ENCODE measurements around the gene TSPAN18.

The TSPAN18 gene

DNA sequence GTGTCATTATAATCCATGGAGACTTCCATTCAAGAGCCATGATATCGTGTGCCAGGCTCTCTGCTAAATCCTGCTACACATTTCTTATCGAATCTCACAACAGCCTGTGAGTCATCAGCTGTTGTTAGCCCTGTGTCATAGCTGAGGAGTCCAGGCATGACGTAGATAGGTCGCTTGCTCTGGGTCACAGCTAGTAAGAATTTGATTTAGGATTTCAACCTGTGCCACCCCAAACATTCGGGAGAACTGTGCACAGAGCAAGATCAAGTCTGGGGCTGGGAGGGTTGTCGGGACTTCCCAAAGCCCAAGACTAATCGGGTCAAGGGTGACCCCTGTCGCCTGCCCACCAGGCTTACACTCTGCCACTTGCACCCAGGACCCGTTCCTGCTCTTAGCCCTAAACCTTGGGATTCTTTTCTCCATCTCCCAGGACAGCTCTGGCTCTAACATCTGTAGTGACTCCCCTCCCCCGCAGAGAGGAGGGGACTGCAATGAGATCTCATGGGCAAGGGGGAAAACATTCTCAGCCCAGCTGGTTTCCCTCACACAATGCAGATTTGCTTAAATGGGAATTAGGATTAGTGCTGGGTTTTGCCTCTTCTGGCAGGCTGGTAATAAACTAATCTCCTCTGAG, 34.3 kb downstream of the TSPAN18 start:
- DNase-seq, result no peak

DNA sequence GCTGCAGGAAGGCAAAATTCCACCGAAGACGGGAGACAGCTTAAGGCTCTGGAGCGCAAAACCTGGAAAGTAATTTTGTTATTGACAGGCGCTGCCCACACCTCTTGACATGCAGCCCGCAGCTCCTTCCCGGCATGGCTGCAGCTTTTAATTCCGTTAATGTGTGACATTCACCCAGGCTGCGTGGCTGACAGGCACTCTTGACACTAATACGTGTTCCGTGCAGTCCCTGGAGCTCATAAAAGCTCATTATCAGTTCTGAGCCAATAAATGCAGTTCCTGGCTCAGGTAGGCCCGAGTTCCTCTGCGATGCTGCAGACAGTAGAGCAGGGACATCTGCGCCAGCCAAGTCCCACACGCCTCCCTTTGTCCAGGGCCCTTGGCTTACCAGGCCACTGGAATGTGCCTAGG, 34.8 kb downstream of the TSPAN18 start:
- no peak for DNase-seq

DNA sequence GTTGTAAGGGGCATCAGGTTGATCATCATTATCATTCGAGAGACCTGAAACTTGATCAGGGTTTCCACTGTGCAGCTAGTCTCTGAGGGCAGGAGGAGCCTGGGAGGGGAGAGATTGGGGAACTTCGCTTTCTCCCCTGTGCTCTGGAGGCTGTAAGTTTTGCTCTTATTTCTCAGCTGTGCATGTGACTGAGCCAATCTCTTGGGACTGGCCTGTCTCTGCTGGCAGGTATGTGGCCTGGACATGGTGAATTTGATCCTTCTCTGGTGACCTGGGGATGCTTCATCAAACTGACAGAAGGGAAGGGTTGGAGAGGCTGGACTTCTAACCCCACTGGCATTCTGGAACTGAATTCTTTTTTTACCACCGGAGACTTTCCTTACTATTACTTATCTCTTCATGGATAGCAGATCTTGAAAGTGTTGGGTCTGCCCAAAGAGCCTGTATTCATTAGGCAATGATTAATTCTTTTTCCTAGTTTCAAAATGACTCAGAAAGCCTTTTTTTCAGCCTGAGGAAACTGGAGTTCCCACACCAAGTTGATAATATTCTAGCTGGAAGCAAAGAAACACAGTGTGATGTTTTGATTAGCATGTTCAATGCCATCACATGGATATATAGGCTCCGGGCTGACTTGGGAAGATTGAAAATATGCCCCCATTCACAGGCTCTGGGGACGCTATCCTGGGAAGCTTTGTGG, 36.5 kb downstream of the TSPAN18 start:
- DNase-seq, result no peak

DNA sequence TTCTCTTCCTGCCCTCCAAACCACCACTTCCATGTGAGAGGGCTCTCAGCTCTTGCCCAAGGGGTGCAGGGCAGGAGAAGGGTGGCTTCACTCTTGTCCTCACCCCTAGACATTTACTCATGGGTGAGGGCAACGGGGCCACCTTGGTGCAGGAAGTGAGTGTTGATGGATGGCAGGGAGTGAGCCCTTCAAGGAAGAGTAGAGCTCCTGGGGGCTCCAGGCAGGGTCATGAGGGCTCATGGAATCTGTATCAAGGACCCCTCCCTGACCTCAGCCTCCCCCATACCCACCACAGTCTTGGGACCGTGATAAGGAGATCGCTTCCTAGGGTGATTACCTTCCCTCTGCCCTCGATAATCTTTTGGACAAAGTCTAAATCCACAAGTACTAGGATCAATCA, 37.8 kb downstream of the TSPAN18 start:
- DNase-seq, result no peak

DNA sequence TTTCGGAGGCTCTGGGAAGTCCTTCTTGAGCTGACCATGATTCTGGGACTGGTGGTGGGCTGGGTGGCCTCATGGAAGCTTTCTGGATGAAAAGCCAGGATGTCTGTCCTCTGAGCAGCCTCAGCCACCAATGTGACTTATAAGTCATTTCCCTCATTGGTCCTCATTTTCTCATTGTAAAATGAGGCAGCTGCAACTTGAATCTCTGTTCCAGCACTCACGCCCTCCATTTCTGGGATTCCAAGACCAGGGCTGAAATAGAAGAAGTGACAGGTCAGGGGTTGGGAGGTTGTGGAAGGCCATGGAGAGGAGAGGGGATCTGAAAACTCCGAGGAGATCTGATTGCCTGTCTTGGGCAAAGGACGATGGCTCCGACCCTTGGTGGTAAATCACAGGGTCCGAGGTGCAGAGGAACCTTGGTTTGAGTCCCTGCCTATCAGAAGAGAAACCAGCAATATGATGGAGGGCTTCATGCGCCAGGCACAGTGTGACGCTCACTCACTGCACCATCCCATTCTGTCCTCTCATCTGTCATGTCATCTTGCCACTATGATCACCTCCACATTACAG, 38.3 kb downstream of the TSPAN18 start:
- no peak for DNase-seq

DNA sequence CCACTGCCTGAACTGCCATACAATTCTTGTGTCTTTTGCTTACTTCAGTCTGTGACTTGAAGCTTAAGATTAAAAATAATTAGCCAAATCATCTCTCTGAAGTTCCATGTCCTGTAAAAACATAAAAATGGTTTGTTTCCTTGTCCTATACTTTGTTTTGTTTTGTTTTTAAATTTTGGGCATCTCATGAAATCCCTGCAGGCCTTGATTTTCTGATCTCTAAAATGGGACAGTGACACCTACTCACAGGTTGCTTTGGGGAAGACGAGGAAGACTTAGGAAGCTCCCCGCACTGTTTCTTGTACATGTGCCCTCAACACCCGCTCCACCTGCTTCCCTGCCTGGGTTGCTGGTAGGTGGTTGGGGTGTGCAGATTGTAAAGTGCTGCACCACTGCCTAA, 38.9 kb downstream of the TSPAN18 start:
- no peak for DNase-seq

DNA sequence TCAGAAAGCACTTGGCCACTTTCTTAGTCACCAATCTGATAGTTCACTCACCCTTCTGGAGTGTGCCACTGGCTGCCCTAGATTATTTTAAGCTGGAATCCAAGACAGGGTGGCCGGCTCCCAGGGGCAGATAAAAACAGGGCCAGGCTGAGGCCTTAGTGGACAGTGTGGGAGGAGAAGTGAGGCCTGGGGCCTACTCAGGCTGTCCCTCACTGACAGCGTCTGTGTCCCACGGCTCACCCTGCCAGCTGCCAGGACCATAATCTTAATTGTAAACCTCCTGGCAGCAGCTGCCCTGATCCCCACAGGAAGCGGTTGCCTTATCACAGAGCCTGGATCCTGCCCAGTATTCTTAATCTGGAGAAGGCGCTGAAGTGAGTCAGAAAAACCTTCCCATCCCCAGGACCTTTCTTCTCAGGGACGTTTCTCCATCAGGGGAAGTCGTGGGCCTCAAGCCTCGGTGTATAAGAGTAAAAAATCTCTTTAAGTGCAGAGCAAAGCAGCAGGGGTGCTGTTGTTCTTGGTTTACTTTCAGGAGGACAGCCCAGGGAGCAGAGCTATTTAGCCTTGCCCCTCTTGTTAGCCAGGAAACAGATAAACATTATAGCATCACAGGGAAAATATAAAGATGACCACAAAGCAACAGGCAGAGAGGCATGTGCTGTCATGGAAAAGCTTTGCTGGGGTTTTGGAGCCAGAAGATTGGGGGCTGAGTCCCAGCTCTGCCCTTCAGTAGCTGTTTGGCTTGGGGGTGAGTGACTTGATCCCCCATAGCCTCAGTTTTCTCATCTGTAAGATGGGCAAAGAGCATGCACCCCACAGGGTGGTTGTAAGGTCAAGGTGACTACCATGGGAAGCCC, 39.6 kb downstream of the TSPAN18 start:
- DNase-seq, result no peak

DNA sequence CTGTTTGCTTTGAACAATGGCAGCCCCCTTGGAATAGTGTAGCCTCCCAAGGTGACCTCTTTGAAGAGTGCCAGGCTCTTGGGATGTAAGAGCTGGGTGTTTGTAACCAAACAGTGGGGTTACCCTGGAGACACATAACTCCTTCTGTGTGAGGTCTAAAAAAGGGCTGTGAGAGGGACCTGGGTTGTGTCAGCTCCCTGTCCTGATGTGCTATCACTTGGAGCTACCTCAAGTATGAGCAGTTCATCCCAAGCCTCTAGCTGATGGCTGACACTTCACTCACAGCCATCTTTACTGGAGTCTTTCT, 40.2 kb downstream of the TSPAN18 start:
- no peak for DNase-seq

DNA sequence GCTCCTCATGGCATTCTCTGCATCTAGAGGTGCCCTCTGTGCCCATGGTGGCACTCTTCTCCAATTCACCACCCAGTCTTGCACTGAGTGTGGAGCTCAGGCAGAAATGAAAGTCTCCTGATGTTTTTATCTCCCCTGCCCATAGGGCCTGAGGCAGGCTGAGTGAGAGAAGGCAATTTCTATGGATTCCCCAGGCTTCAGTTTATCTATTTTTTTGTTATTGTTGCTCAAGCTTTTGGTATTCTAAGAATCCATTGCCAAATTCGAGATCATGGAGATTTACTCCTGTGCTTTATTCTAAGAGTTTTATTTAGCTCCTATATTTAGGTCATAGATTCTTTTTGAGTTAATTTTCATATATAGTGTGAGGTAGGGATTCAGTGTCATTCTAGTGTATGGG, 40.7 kb downstream of the TSPAN18 start:
- DNase-seq, result no peak

DNA sequence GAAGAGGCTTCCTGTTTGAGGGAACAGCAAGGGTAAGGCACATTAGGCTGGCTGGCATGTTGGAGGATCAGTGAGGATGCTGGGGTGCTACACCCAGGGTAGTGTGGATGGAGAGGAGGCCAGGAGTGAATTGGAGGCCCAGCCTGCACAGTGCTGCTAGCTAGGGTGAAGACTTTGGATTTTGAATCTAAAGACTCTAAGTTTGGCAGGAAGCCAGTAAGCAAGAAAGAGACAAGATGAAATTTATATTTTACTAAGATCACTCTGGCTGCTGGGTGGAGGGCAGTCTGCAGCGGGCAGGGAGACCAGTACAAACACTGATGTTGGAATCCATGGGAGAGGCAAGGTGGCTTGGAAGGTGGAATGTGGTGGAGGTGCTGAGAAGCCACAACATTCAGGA, 43.6 kb downstream of the TSPAN18 start:
- no peak for DNase-seq

DNA sequence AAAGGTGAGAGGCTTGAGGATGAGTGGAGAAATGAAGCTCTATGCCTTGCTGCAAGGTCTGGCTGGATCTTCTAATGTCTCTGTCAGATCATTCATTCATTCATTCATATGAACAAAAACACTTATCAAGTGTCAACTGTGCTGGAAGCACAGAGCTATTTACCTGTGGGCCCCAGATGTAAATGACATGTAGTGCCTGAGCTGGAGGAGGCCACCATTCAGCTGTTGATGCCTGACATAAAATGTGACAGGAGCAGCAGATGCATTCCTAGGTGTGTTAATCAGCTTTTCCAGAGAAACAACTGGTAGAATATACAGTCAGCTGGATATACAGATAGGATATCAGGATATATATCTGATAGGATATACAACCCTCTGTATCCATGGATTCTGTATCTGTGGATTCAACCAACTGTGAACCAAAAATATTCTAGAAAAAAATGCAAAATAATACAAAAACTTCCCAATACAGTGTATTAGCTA, 44.5 kb downstream of the TSPAN18 start:
- DNase-seq, result no peak

DNA sequence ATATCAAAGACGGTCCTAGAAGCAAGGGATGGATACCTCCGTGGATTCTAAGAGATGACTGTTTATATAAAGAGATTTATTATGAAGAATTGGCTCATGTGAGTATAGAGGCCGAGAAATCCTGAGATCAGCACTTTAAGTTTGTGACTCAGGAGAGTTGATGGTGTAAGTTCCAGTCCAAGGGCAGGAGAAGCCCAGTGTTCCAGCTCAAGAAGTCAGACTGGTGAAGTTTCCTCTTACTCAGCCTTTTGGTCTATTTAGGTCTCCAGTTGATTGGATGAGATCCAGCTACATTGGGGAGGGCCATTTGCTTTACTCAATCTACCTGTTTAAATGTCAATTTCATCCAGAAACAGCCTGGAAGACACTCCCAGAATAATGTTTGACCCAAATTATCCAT, 45.1 kb downstream of the TSPAN18 start:
- no peak for DNase-seq

DNA sequence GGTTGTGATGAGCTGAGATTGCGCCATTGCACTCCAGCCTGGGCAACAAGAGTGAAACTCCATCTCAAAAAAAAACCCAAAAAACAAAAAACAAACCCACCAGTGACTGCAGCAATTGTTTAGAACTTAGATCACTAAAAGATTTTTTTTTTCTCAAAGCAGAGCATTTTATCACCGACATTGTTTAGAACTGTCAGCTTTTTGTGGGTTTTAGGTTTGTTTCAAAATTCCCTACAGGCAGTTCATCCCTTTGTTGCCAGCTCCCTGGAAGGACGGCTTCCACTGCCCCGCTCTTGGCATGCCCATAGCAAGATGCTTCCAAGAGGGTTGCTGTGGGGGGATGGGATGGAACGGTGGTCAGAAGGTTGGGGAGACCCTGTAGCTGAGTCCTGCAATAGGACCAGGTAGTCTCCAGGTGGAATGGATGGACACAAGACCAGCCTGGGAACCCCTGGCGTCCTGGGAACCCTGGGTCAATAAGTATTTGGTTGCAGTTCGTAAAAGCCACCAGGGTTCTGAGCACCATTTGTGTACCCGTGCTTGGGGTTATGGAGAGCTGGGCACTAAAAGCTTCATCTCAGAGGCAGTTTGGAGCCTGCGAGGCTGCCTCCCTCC, 46.7 kb downstream of the TSPAN18 start:
- DNase-seq, result no peak

DNA sequence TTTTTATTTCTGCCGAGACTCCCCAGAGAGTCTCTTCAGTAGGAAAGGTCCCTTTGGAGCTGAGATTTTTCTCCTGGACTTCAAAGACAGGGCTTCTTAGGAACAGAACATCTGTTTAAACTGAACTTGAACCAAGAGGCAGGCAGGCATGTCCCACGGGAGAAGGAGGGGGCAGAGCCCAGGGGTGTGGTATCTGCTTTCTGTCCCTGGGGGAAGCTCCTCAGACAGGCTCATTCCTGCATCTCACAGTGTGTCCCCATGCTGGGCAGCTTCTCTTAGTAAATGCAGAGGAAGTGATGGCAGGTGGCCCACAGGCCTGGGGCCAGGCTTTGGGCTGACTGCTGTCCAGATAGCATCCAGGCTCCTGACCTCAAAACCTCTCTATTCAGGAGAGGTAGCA, 47.3 kb downstream of the TSPAN18 start:
- DNase-seq, result no peak

DNA sequence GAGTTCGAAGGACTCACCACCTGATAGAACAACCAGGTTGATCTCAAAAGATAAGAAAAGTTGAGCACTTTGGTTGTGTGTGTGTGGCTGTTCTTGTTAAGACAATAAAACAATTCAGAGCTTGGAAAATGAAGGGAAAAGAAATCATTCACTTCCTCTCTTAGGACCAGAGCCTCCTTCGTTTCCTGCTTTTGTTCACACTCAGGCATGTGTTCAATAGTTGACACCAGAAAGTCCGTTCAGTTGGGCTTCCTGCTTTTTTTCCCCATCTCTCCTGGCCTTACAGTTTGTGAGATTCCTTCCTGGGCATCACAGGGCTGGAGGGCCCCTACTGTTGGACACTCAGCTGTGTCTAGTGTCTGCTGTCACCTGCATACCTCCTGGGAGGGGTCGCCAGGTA, 48.0 kb downstream of the TSPAN18 start:
- no peak for DNase-seq

DNA sequence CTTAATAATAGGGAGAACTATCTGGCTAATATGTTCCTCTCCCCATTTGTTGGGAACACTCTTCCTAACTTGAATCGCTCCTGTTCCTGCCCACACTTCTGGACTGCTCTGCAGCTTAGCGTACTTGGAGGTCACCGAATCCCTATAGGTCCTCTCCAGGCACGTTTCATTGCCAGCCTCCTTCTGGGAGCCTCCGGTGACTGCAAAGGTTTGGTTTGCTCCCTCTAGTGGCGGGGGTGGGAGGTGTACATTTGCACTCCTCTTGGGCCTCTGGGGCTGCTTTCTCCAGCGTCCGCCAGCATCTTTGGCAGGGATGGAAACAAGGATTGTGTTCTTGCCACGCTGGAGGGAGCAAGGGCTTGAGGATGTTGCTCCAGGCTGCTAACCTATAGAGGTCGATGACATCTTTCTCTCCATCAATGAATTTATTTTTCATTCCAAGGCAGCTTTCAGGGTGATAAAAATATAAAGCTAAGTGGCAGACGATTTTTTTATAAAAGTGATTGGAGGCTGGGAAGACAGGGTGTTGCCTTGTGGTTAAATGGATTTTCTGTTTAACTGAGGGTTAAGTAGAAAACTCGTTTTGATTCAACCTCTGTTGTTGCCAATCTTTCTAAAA, 48.7 kb downstream of the TSPAN18 start:
- DNase-seq, result peak; percentile 37

DNA sequence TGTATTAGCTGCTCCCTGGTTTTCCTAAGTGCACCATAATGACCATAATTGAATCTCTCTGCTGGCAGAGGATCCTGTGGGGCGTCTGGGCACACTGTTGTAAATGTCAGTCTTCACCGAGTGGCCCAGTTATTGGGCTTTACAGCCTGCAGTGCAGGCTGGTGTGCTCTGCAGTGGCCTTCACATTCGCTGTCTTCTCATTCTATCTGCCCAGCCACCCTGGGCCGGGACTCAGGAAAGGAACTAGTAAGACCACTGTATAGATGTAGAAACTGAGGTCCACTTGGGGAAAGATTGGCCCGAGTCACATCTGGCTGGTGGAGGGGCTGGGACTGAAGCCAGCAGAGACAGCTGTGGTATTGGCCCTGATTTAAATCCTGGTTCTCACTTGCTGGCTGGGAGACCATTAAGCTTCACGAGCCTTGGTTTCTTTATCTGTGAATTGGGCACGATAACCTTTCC, 49.3 kb downstream of the TSPAN18 start:
- DNase-seq, result no peak

DNA sequence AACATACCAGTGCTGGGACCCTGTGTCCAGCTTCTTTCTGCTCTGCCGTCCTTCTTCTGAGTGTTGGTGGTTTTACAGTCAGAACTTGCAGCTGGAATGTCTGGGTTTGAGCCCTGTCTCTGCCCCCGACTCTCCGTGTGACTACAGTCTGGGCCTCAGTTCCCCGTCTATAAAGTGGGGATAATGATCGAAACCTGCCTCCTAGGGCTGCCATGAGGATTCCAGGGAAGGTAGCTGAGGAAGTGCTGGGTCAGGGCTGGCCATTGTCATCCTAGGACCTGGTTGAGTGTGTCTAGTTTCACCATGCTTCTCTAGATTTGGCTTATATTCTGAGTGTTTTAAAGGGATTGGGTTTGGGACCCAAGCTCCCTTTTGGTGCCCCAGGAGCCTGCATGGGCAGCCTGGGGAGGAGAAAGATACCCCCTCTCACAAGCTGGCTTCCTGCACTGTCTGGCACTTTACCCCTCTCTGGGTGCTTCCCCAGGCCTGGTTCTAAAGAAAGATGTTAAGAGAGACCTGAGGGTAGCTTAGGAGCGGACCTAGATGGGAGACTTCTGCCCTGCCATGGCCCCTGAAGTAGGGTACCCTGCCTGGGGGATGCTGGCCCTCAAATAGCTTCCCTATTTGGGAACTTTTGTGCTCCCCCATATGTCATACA, 49.9 kb downstream of the TSPAN18 start:
- DNase-seq, result no peak

DNA sequence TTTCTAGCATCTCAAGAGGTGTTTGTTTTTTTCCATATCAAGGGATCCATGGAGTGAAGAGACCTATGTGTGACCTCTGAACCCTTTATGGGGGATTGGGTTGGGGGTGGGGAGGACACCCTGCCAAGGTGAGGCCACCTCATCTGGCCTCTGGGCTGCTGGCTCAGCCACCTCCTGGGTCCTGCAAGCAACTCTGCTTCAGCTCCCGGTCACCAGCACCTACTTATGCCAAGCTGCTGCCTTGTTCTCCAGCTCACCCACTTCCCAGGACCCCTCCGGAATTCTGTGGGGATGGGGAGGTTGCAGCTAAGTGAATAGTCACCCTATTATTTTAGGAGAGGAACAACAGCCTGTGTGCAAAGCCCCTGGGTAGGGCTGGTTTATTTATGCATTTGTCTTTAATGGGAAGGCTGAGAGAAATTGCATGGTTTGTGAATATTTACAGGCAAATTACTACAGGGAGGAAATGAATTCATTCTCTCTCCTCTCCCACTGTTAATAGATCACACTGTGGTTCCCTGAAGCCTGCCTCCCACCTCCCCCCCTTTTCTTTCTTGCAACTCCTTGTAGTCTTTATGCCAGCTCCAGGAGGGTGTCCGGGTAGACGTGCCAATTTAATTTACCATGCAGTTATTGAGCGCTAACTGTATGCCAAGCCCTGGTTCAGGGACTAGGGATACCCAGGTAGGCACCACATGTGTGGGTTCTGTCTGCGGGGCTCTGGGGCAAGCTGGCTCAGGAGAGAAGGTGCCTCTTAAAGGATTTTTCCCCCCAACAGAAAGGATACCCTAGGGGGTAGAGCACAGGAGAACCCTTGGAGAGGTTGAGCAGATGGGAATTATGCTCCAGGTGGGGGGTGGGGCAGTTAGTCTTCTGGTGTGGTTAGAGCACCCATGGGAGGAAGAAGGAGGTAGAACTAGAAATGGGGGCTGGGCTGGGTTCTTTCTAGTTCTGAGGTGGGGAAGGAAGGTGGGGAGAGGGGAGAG, 50.7 kb downstream of the TSPAN18 start:
- no peak for DNase-seq

DNA sequence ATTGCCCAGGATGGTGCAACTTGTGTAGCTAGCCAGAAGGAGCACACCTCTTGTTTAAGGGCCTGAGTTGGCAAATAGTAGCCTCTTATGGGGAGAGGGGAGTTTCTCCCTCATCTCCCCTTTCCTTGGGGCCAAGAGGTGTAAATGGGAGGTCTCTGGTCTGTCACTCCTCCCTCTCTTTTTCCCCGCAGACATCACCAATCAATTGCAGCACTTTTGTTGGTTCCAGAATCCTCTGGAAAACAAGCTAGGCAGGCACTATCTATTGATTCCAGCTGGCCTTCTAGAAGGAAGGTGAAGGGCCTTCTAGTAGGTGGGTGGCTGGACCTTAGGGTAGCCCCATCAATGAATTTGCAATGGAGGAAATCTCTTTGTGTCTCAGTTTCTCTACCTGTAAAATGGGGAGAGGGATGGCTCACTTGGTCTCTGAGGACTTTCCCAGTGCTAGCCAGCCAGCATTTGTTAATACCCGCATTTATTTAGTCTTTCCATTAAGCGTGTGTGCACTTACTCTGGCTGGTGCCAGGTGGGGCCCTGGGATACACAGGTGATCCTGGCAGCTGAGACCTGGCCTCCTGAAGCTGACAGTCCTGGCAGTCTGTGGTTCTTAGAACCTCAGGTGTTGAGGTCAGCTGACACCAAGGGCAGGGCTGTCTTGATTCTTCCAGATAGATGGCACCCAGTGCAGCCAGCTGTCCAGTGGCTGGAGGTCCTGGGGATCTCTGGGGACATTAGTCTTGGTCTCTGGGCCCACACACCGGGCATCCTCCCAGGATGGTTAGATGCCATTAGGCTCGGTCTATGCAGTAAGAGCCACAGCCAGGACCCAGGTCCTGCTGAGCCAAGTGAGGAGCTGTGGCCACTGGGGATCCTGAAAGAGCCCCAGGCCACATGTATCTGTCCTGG, 51.7 kb downstream of the TSPAN18 start:
- no peak for DNase-seq

Data from effector CD4-positive, alpha-beta T cell (primary cell).